ENCODE measurements around the gene SLC7A1. TPM values are rescaled to one million over a fixed set of nuclear protein-coding genes. Genes with fewer than 3 reads are reported as not detected.

The SLC7A1 gene
- total RNA-seq, 3 donors from 2014 or later, result 23.8 to 36.0 (median 28.0) TPM

DNA sequence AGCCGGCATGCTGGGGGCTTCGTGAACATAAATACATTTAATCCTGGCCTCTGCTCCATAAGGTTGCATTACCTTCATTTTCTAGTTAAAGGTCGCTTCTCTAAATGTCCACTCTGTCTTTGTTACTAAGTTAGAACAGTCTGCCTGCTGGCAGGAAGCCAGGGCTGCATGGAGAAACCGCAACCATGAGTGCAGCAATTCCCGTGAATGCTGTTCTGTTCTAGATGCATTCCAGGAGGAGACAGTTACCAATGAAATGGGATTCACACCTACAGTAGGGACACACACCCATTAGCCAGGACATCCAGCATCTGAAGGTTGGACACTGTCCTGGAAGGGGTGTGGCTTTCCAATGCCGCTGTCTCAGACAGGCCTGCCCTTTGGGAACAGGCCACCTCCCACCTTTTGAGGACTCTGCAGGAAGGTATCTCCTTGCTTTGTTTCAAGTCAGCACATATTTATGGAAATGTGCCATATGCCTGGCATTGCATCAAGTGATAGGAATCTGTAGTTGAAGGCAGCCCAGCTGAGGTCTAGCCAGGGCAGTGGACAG is 129.7 kb downstream of the SLC7A1 start:
- TF ChIP-seq, protein P1, sequence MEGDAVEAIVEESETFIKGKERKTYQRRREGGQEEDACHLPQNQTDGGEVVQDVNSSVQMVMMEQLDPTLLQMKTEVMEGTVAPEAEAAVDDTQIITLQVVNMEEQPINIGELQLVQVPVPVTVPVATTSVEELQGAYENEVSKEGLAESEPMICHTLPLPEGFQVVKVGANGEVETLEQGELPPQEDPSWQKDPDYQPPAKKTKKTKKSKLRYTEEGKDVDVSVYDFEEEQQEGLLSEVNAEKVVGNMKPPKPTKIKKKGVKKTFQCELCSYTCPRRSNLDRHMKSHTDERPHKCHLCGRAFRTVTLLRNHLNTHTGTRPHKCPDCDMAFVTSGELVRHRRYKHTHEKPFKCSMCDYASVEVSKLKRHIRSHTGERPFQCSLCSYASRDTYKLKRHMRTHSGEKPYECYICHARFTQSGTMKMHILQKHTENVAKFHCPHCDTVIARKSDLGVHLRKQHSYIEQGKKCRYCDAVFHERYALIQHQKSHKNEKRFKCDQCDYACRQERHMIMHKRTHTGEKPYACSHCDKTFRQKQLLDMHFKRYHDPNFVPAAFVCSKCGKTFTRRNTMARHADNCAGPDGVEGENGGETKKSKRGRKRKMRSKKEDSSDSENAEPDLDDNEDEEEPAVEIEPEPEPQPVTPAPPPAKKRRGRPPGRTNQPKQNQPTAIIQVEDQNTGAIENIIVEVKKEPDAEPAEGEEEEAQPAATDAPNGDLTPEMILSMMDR (IDR thresholded peaks at IDR 0.05), result no peak
- H3K9me3 ChIP-seq, result no peaks in the 10 kb centered on the region
- no peak for ATAC-seq
- no peak overlapping the region for H3K4me3 ChIP-seq
- no peaks in the 10 kb centered on the region for H3K36me3 ChIP-seq (ENCODE audit: low read depth)
- intact Hi-C loops (cut with DNase I, micrococcal nuclease), result no loop called here
- H3K4me1 ChIP-seq (ENCODE audit: low read depth), result no peaks in the 10 kb centered on the region
- peak in 1 of 3 donors; percentile 15 for DNase-seq

DNA sequence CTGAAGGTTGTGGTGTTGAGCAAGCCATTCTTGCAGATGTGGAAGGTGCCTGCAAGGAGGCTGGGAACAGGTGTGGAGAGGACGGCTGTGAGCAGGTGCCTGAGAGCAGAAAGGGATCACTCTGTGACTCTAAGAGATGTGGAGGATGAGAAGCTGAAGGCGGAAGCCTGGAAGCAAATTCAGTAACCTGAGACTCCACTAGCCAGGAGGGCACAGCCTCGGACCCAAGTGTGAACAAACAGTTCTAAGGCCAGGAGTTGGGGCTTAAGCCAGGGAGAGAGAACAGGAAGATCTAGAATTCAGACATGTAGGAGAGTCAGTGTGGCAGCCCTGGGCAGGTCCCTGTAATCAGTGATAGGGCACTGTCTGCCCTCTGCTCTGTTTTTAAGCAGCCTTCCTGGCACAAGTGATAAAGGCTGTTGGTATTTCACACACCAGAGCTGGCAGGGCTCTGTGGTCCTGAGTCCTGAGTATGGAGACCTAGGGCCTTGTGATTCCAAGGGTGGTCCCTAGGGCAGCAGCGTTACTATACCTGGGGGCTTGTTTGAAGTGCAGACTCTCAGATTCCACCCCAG is 131.3 kb downstream of the SLC7A1 start:
- Histone ChIP-seq H3K9me3 (no peaks in the 10 kb centered on the region), H3K36me3 (ENCODE audit: low read depth) (no peaks in the 10 kb centered on the region), H3K4me1 (ENCODE audit: low read depth) (no peaks in the 10 kb centered on the region), H3K4me3 (no peak overlapping the region)
- ATAC-seq, result no peak
- no peak for DNase-seq
- TF ChIP-seq, protein P1 (IDR thresholded peaks at IDR 0.05), result no peak
- intact Hi-C loops (cut with DNase I, micrococcal nuclease), result no loop called here

DNA sequence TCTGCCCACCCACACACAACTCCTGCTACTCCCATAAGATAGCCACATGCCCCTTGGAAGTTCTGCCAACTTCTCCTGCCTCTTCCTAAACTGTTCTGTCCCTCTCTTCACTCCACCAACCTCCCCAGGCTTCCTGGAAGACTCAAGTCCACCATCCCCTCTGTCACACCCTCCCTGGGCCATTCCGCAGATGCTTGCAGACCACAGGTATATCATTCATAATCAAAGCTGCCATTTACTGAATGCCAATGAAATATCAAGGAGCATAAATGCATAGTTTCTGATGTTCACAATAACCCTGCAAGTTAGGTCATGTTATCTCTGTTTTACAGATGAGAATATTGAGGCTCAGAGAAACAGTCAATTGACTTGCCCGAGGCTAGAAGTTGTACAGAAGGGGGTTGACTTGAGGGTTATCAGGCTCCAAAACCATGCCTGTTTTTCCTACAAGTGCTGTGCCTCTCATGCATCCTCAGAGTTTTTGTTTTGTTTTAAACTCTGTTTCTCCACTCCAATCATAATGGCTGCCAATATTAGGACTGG is 135.6 kb downstream of the SLC7A1 start:
- ATAC-seq (no peak), DNase-seq (no peak)
- TF ChIP-seq, protein P1 (IDR thresholded peaks at IDR 0.05), result no peak
- Histone ChIP-seq H3K9me3 (no peaks in the 10 kb centered on the region), H3K4me3 (no peak overlapping the region), H3K4me1 (ENCODE audit: low read depth) (no peaks in the 10 kb centered on the region), H3K36me3 (ENCODE audit: low read depth) (no peaks in the 10 kb centered on the region)
- intact Hi-C loops (cut with DNase I, micrococcal nuclease), result no loop called here
